H54 (cell line): Measurements from ENCODE around the gene HTR7.
A peak's percentile ranks its signal among the peaks of the same experiment; 100 is the strongest.

Experiments used
- DNase-seq: peaks from one replicate; pipeline ENCODE4 v3.0.0; 2011; ENCODE audit warnings: low spot score, mixed read lengths; ENCODE audit not compliant: insufficient read length
- FAIRE-seq: peaks from 3 replicates; lab custom pipeline; 2011; peaks lifted over from hg19 to GRCh38; lab: Jason Lieb, UNC
- POLR2A ChIP-seq: IDR thresholded peaks from 2 replicates; pipeline ENCODE4 v1.6.1; 2011; ENCODE audit warnings: low read depth, mild to moderate bottlenecking, low read length

HTR7 gene

DNA sequence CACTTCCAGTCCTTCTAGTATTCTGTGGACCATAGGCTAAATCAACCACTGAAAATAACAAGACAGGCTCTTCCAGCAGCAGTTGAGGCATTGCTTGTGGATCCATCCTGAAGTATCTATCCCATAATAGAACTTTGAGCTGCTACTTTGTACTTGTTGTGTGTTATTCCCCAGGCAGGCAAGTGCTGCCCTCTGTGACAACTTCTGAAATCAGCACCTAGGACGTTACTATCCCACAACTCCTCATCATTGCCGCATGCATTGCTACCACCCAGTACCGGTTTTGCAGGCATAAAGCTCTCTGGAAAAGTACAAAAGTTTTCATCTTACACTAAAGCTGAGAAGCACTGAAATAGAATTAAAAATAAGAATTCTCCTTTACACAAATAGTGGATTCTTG lies 145.3 kb downstream of the HTR7 start:
- no peak for TF ChIP-seq POLR2A
- DNase-seq (no peak), FAIRE-seq (no peak)

DNA sequence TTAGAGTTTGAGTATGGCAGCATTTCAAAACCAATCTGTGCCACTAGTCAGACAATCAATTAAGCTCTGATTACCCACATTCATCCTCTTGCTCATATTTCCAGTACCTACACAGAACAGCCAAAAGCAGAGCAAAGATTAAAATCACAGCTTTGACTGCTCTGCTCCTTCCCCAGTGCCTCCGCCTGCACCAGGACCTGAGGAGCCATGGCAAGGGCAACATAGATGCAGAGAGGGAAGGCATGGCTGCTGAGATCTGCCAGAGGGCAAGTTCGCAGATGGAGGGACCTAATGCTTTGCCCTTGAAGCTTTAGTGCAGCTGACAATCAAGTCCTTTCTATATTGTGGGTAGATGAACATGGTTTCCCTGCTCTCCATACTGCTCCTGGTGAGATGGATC lies 148.1 kb downstream of the HTR7 start:
- DNase-seq = no peak
- no peak for TF ChIP-seq POLR2A
- no peak for FAIRE-seq

DNA sequence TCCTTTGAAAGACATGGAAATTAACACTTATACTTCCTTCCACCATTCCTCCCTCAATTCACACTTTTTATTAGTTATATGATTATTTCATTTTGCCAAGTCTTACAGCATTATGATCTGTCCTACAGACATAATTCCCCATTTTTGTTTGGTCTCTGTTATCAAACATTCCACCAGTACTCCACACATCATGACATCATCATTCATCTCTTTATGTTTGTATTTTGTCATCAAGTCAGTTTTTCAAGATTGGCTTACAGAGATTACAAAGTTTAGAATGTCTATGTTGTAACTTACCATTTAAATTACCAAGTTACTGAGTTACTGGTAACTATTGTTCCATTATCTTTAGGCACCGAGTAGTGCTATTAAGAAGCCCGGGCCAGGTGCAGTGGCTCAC lies 150.2 kb downstream of the HTR7 start:
- peak; percentile 33 for FAIRE-seq
- TF ChIP-seq POLR2A = no peak

DNA sequence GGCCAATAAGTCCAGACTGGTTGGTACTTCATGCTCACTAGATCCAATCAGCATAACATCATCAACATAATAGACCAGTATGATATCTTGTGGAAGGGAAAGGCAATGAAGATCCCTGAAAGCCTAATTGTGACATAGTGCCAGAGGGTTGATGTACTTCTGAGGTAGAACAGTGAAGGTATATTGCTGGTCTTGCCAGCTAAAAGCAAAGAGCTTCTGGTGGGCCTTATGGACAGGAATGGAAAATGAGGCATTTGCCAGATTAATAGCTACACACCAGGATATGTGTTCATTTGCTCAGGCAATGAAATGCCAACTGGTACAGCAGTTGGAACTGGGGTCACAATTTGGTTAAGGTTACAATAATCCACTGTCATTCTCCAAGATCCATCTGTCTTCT lies 156.4 kb downstream of the HTR7 start:
- TF ChIP-seq POLR2A = no peak
- no peak for FAIRE-seq
- no peak for DNase-seq

More for the DNA sequence above, 150.2 kb downstream of the HTR7 start:
- no peak for DNase-seq

DNA sequence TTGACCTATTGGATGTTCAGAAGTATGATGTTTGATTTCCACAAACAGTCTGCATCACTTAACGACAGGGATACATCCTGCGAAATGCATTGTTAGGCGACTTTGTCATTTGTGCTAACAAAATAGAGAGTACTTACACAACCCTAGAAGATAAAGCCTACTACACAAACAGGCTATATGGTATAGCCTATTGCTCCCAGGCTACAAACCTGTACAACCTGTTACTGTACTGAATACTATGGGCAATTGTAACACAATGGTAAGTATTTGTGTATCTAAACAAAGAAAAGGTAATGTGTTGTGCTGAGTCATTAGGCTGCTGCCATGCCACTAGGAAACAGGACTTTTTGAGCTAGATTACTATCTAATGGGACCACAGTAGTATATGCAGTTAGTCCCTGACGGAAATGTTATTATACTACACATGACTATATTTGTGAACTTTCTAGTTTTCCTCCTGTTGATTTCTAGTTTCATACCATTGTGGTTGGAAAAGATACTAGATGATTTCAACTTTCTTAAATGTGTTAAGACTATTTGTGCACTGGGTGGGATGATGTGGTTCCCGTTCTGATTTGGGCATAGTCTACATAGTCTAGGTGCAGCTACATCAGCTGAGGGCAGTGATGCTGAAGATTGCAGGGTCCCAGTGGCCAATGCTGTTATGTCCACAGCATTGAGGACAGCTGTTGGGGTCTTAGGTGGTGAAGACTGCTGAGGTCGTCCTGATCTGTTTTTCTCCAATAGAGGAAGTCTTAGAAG lies 161.7 kb downstream of the HTR7 start:
- DNase-seq = no peak
- TF ChIP-seq POLR2A = no peak
- no peak for FAIRE-seq
